SW480 (cell line): Measurements from ENCODE around the gene H6PD.
A peak's percentile ranks its signal among the peaks of the same experiment; 100 is the strongest.

Experiments used
- DNase-seq: peaks from one replicate; pipeline ENCODE4 v3.0.0-alpha.2; 2016; ENCODE audit warnings: low spot score

H6PD gene

GRCh38 chr1:9279172-9279840 is 44.7 kb downstream of the H6PD start:
- peak; percentile 57 for DNase-seq

GRCh38 chr1:9280015-9280860 is 45.7 kb downstream of the H6PD start:
- DNase-seq = peak; percentile 67

- no peak for DNase-seq
These were observed 46.7 kb downstream of the H6PD start for GRCh38 chr1:9281071-9281827.

GRCh38 chr1:9281908-9282695 is 47.5 kb downstream of the H6PD start:
- DNase-seq = no peak

GRCh38 chr1:9282696-9282955 is 48.1 kb downstream of the H6PD start:
- DNase-seq = no peak

- DNase-seq = no peak
These were observed 49.5 kb downstream of the H6PD start for GRCh38 chr1:9284061-9284460.

- DNase-seq = no peak
These were observed 52.0 kb downstream of the H6PD start for GRCh38 chr1:9286556-9286955.

GRCh38 chr1:9289090-9289534 is 54.5 kb downstream of the H6PD start:
- DNase-seq = peak; percentile 48

- DNase-seq = peak; percentile 44
These were observed 55.3 kb downstream of the H6PD start for GRCh38 chr1:9289711-9290485.

GRCh38 chr1:9291914-9292360 is 57.4 kb downstream of the H6PD start:
- DNase-seq = peak; percentile 19

GRCh38 chr1:9292361-9293240 is 58.0 kb downstream of the H6PD start, which contains the start of gene SPSB1:
TSS of gene SPSB1 (plus strand) at chr1:9292894. CDS start at chr1:9355892, 62,998 bp downstream.
- peak; percentile 75 for DNase-seq

- DNase-seq = no peak
These were observed 58.6 kb downstream of the H6PD start for GRCh38 chr1:9293241-9293532.

GRCh38 chr1:9293533-9294404 is 59.2 kb downstream of the H6PD start:
- peak; percentile 42 for DNase-seq

- DNase-seq = peak; percentile 36
These were observed 59.8 kb downstream of the H6PD start for GRCh38 chr1:9294405-9294773.

- DNase-seq = peak; percentile 48
These were observed 60.5 kb downstream of the H6PD start for GRCh38 chr1:9294910-9295636.

- DNase-seq = no peak
These were observed 61.3 kb downstream of the H6PD start for GRCh38 chr1:9295884-9296283.

GRCh38 chr1:9296850-9297249 is 62.3 kb downstream of the H6PD start:
- DNase-seq = no peak

- DNase-seq = no peak
These were observed 63.3 kb downstream of the H6PD start for GRCh38 chr1:9297831-9298230.

GRCh38 chr1:9298282-9298681 is 63.7 kb downstream of the H6PD start:
- DNase-seq = no peak
